Ishikawa (cell line): ENCODE results near the gene NEAT1.
A peak's percentile ranks its signal among the peaks of the same experiment; 100 is the strongest.

Experiments
- CREB1 ChIP-seq: IDR thresholded peaks from 2 replicates; pipeline ENCODE4 v1.6.1; 2012; ENCODE audit warnings: low read depth
- EGR1 ChIP-seq: IDR thresholded peaks from 2 replicates; pipeline ENCODE4 v1.6.1; 2012
- EP300 ChIP-seq: IDR thresholded peaks from 2 replicates; pipeline ENCODE4 v1.6.1; 2012; ENCODE audit warnings: borderline replicate concordance
- FOXM1 ChIP-seq: IDR thresholded peaks from 2 replicates; pipeline ENCODE4 v1.6.1; 2012; ENCODE audit warnings: low read depth, borderline replicate concordance
- MAX ChIP-seq: IDR thresholded peaks from 2 replicates; pipeline ENCODE4 v1.6.1; 2012
- NFIC ChIP-seq: IDR thresholded peaks from 2 replicates; pipeline ENCODE4 v1.6.1; 2012
- RAD21 ChIP-seq: IDR thresholded peaks from 2 replicates; pipeline ENCODE4 v1.6.1; 2012; ENCODE audit warnings: low read depth
- REST ChIP-seq: IDR thresholded peaks from 2 replicates; pipeline ENCODE4 v1.6.1; 2012; ENCODE audit warnings: low read depth, mild to moderate bottlenecking
- TAF1 ChIP-seq: IDR thresholded peaks from 2 replicates; pipeline ENCODE4 v1.6.1; 2012; ENCODE audit warnings: low read depth, mild to moderate bottlenecking
- TCF12 ChIP-seq: IDR thresholded peaks from 2 replicates; pipeline ENCODE4 v1.6.1; 2012; ENCODE audit warnings: low read depth
- TEAD4 ChIP-seq: IDR thresholded peaks from 2 replicates; pipeline ENCODE4 v1.6.1; 2012
- USF1 ChIP-seq: IDR thresholded peaks from 2 replicates; pipeline ENCODE4 v1.6.1; 2012
- ZBTB7A ChIP-seq: IDR thresholded peaks from 2 replicates; pipeline ENCODE4 v1.6.1; 2012; ENCODE audit warnings: low read depth

Gene NEAT1

GRCh38 chr11:65493367-65494176 is 71.0 kb downstream of the NEAT1 start:
- no peak for TF ChIP-seq REST
- TF ChIP-seq RAD21: no peak
- TF ChIP-seq USF1: no peak
- TF ChIP-seq ZBTB7A: no peak
- TF ChIP-seq TEAD4: peak; percentile 62
- TF ChIP-seq MAX: no peak
- TF ChIP-seq EP300: peak; percentile 10; the same call in 1 of the 2 replicates
- TF ChIP-seq TAF1: peak; percentile 16; the same call in 1 of the 2 replicates
- no peak for TF ChIP-seq NFIC
- no peak for TF ChIP-seq CREB1
- TF ChIP-seq TCF12: no peak
- TF ChIP-seq FOXM1: no peak
- no peak for TF ChIP-seq EGR1
